Small intestine (tissue), 7 donors: Measurements from ENCODE around the gene SERAC1. TPM values are rescaled to one million over a fixed set of nuclear protein-coding genes. Genes with fewer than 3 reads are reported as not detected.

ENCODE experiments used
- DNase-seq, 2 donors: peaks; one replicate each; pipeline versions ENCODE4 v3.0.0 to v3.0.0-alpha.2; 2013
- FAIRE-seq: peaks from 2 replicates; lab custom pipeline; 2012; peaks lifted over from hg19 to GRCh38; lab: Jason Lieb, UNC
- H3K27ac ChIP-seq, 3 donors: one replicate each; pipeline ENCODE4 v1.5.1; 2013; ENCODE audit warnings: low read length in 2 of 3, mild to moderate bottlenecking in 2 of 3, control low read depth in 1 of 3, inconsistent platforms in 1 of 3, low read depth in 1 of 3, moderate library complexity in 1 of 3
- H3K27me3 ChIP-seq, 3 donors: one replicate each; pipeline ENCODE4 v1.6.1; 2013; ENCODE audit warnings: low read length in 3 of 3, inconsistent platforms in 1 of 3; ENCODE audit not compliant: control insufficient read depth in 3 of 3, insufficient read depth in 3 of 3
- H3K36me3 ChIP-seq, 3 donors: one replicate each; pipeline ENCODE4 v1.6.1; 2013; ENCODE audit warnings: low read length in 3 of 3, inconsistent platforms in 1 of 3, low read depth in 1 of 3, mild to moderate bottlenecking in 1 of 3, moderate library complexity in 1 of 3; ENCODE audit not compliant: control insufficient read depth in 3 of 3, insufficient read depth in 2 of 3
- H3K4me1 ChIP-seq, 3 donors: one replicate each; pipeline ENCODE4 v1.6.1; 2013; ENCODE audit warnings: low read length in 2 of 3, inconsistent platforms in 1 of 3, low read depth in 1 of 3, mild to moderate bottlenecking in 1 of 3, moderate library complexity in 1 of 3; ENCODE audit not compliant: control insufficient read depth in 3 of 3, insufficient read depth in 2 of 3
- H3K4me3 ChIP-seq, 3 donors: one replicate each; pipeline ENCODE4 v1.5.1; 2013; ENCODE audit warnings: low read length in 3 of 3, control low read depth in 1 of 3, inconsistent platforms in 1 of 3, low read depth in 1 of 3, mild to moderate bottlenecking in 1 of 3, moderate library complexity in 1 of 3
- H3K9me3 ChIP-seq, 2 donors: one replicate each; pipeline ENCODE4 v1.6.1; 2013; ENCODE audit warnings: low read depth in 1 of 2, low read length in 1 of 2; ENCODE audit not compliant: control insufficient read depth in 2 of 2, insufficient read depth in 1 of 2
- WGBS, 3 donors: extraction: QIAGEN DNeasy Blood & Tissue Kit; methylation state at CpG; one replicate each; pipeline ENCODE4 v1.1.7; 2013; 5-methylcytosine and 5-hydroxymethylcytosine counted together
- polyA plus RNA-seq, 4 donors: library from polyadenylated mRNA; stranded (reverse) in 3 of 4; unstranded in 1 of 4; fragments of 200-250 nt in 3 of 4; fragments of 120-200 nt in 1 of 4; gene quantifications; one replicate each; pipeline versions ENCODE4 v1.2.1 to v1.2.3, GENCODE V29; 2013
- donor health status: healthy with polysubstance abuse.
- donor health status: control.
- donor health status: control.
- donor health status: Bipolar disorder and iron deficiency.
- donor health status: healthy.

Gene SERAC1
- polyA plus RNA-seq, 4 donors = 3.7 to 6.5 (median 4.9) TPM

DNA sequence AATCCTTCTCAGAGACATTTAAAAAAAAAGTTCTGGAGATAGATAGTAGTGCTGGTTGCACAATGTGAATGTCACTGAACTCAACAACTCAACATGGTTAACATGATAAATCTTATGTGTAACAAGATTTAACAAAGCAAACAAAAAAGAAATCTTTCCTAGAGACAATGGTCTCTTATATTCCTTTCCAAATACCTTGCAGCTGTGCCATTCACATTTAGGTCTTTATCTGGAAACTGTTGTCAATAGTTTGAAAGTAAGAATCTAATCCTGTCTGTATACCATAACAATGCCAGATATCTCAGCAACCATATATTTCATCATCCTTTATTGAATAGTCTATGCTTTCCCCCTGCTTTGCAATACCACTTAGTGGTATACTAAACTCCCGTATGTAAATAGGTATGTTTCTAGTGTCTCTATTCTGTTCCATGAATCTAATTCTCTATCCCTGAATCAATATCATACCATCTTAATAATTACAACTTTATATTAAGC is 2.1 kb downstream of the SERAC1 start:
- no peak overlapping the region for H3K4me3 ChIP-seq

DNA sequence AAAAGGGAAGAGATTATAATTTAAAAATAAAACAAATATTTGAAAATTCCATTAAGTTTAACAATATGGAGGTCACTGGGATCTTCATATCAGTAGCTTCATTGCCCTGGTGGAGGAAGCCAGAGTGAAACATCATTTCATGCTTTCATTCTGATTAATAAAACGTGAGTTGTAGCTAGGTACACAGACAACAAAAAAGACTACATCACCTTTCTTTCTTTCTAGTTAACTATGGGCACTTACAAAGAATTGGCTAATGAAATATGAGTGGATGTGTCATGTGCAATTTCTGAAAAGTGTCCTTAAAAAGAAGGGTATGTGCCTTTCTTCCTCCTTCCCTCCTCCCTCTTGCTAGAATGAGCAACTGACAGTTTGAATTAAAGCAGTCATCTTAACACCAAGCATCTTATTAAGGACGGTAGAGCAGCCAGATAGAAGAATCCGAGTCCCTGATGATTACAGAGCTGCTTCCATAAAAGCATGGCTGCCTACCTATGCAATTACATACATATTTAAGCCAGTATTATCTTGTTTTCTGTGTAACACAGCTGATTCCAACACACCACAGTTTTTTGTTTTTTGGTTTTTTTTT is 3.4 kb downstream of the SERAC1 start:
- Histone ChIP-seq H3K4me3 (no peak overlapping the region), H3K27ac (no peak overlapping the region), H3K27me3 (no peaks in the 10 kb centered on the region), H3K36me3 (no peaks in the 10 kb centered on the region), H3K9me3 (no peaks in the 10 kb centered on the region), H3K4me1 (no peaks in the 10 kb centered on the region)
- FAIRE-seq = no peak
- 73 to 87% (median 76%) methylated on average over 3 of the region's 3 CpGs for WGBS, 3 donors
- no peak for DNase-seq

More for the DNA sequence above, 2.1 kb downstream of the SERAC1 start:
- Histone ChIP-seq H3K27me3 (no peaks in the 10 kb centered on the region), H3K4me1 (no peaks in the 10 kb centered on the region), H3K9me3 (no peaks in the 10 kb centered on the region), H3K27ac (no peak overlapping the region), H3K36me3 (no peaks in the 10 kb centered on the region)
- peak in 1 of 2 donors; percentile 7 for DNase-seq
- WGBS, 3 donors = 95 to 98% (median 97%) methylated on average over 1 of the region's 1 CpG
- FAIRE-seq = no peak

DNA sequence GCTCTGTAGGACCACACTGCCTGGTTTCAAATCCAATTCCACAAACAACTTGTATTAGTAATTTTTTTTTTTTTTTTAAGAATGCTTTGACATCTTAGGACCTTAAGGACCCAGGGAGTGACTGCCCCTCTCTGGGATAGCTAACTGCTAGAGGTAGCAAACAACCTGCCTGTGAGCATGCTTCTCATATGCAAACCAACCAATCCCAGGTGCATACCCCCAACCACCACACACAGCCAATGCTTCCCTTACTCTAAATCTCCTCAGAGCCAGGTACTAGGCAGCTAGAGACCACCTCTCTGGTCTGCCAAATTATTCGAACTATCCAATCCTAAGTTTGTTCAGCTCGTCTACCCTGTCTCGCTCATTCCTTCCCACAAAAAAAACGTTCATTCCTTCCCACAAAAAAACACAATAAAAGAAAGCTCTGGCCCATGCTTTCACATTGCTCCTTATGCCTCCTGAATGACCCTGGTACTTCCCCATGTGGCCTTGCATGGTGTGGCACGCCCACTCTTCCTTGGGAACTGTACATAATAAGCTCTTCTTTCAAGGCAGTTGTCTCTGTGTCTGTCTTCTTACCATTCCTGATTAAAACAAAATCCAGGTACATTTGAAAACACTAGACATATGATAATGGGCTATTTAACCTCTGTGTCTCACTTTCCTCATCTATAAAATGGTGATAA is 6.4 kb downstream of the SERAC1 start:
- H3K9me3 ChIP-seq = no peaks in the 10 kb centered on the region
- 71 to 73% (median 71%) methylated on average over 5 of the region's 5 CpGs for WGBS, 3 donors
- DNase-seq (peak; percentile 25 to 32), FAIRE-seq (no peak)
- peaks cover 0 to 3% (median 0%) of the 10 kb centered on the region in 3 donors for H3K36me3 ChIP-seq
- no peaks in the 10 kb centered on the region for H3K4me1 ChIP-seq
- H3K27ac ChIP-seq = no peak overlapping the region
- H3K4me3 ChIP-seq = no peak overlapping the region
- H3K27me3 ChIP-seq = no peaks in the 10 kb centered on the region

GRCh38 chr6:158160932-158161539 is 7.0 kb downstream of the SERAC1 start:
- no peak for FAIRE-seq
- peaks cover 0 to 3% (median 0%) of the 10 kb centered on the region in 3 donors for H3K36me3 ChIP-seq
- 91 to 96% (median 94%) methylated on average over 3 of the region's 3 CpGs for WGBS, 3 donors
- DNase-seq = no peak
- no peak overlapping the region for H3K27ac ChIP-seq
- no peaks in the 10 kb centered on the region for H3K27me3 ChIP-seq
- H3K4me3 ChIP-seq = no peak overlapping the region
- H3K9me3 ChIP-seq = no peaks in the 10 kb centered on the region
- no peaks in the 10 kb centered on the region for H3K4me1 ChIP-seq

DNA sequence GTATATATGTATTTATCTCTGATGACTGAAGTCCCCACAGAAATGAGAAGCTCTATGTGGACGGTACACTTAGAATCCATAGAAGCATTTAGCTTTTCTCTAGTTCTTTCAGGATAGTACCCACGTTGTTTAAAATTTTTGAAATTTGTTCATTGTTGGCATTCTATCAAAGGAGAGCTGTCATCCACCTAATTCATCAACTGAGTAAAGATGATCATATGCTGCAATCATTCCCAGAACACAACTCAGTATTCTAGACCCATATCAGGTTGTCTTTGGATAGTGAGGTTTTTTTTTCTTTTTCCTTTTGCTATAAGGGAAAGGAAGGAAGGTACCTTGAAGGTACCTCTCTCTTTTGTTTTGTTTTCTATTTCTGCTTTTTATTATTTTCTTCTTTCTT is 9.3 kb downstream of the SERAC1 start:
- WGBS, 3 donors = 79 to 81% (median 80%) methylated on average over 2 of the region's 2 CpGs
- Histone ChIP-seq H3K27me3 (no peaks in the 10 kb centered on the region), H3K9me3 (no peaks in the 10 kb centered on the region), H3K36me3 (peaks cover 0 to 8% (median 3%) of the 10 kb centered on the region in 3 donors), H3K27ac (no peak overlapping the region), H3K4me3 (no peak overlapping the region), H3K4me1 (no peaks in the 10 kb centered on the region)
- FAIRE-seq (no peak), DNase-seq (no peak)

- Histone ChIP-seq H3K36me3 (peaks cover 0 to 8% (median 3%) of the 10 kb centered on the region in 3 donors), H3K27me3 (no peaks in the 10 kb centered on the region), H3K4me3 (no peak overlapping the region), H3K4me1 (no peaks in the 10 kb centered on the region), H3K9me3 (no peaks in the 10 kb centered on the region), H3K27ac (no peak overlapping the region)
- WGBS, 3 donors = 91 to 97% (median 94%) methylated on average over 2 of the region's 2 CpGs
- DNase-seq (no peak), FAIRE-seq (no peak)
These were observed 9.9 kb downstream of the SERAC1 start for GRCh38 chr6:158158123-158158522.

DNA sequence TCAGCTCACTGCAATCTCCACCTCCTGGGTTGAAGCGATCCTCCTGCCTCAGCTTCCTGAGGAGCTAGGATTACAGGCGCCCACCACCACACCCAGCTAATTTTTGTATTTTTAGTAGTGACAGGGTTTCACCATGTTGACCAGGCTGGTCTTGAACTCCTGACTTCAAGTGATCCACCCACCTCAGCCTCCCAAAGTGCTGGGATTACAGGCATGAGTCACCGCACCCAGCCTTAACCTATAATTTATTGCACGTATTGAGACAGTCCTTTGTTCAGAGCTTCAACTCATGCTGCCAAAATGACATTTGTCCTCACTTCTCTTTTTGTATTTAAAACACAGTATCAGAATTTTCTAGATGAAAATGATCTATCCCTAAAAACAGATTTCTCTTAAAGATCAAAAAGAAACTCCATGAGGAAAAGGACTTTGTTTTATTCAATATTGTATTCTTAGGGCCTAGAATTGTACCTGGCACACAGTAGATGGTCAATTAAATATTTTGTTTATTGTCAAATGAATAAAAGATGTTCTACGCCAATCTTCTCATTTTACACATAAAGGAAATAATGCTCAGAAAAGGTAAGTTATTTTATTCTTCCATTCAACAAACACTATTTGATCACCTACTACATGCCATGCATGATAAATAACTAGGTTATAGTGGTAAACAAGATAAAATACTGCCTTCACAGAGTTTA is 10.8 kb downstream of the SERAC1 start:
- FAIRE-seq = no peak
- H3K4me3 ChIP-seq = no peak overlapping the region
- H3K36me3 ChIP-seq = peaks cover 0 to 8% (median 3%) of the 10 kb centered on the region in 3 donors
- no peaks in the 10 kb centered on the region for H3K27me3 ChIP-seq
- no peaks in the 10 kb centered on the region for H3K4me1 ChIP-seq
- H3K27ac ChIP-seq = no peak overlapping the region
- no peak for DNase-seq
- H3K9me3 ChIP-seq = no peaks in the 10 kb centered on the region
- WGBS, 3 donors = 92 to 93% (median 92%) methylated on average over 5 of the region's 5 CpGs

GRCh38 chr6:158154816-158155215 is 13.2 kb downstream of the SERAC1 start:
- Histone ChIP-seq H3K9me3 (no peaks in the 10 kb centered on the region), H3K27ac (no peak overlapping the region), H3K4me1 (no peaks in the 10 kb centered on the region), H3K27me3 (no peaks in the 10 kb centered on the region), H3K36me3 (peaks cover 0 to 8% (median 3%) of the 10 kb centered on the region in 3 donors), H3K4me3 (no peak overlapping the region)
- DNase-seq (no peak), FAIRE-seq (no peak)
- 96 to 98% (median 97%) methylated on average over 8 of the region's 8 CpGs for WGBS, 3 donors
